Breast epithelium (tissue), 4 donors: Measurements from ENCODE around the gene NEK4. TPM values are rescaled to one million over a fixed set of nuclear protein-coding genes. Genes with fewer than 3 reads are reported as not detected.

ENCODE experiments used
- DNase-seq, 2 donors: peaks; one replicate each; pipeline ENCODE4 v3.0.0-alpha.2; 2019; ENCODE audit warnings: low spot score in 2 of 2
- H3K27ac ChIP-seq, 2 donors: fragments of 200-600 bp; sonication (generic) in 1 of 2; one replicate each; pipeline ENCODE4 v1.5.1; 2016 to 2019; ENCODE audit warnings: mild to moderate bottlenecking in 1 of 2
- H3K27me3 ChIP-seq, 2 donors: fragments of 200-600 bp; sonication (generic) in 1 of 2; one replicate each; pipeline versions ENCODE4 v1.5.1 to v1.6.0; 2017 to 2019; ENCODE audit warnings: control low read depth in 1 of 2, mild to moderate bottlenecking in 1 of 2
- H3K36me3 ChIP-seq: fragments of 200-600 bp; one replicate; pipeline ENCODE4 v1.5.1; 2019
- H3K4me1 ChIP-seq, 2 donors: fragments of 200-600 bp; sonication (generic); one replicate each; pipeline ENCODE4 v1.5.1; 2016 to 2019; ENCODE audit warnings: control low read depth in 1 of 2
- H3K4me3 ChIP-seq, 3 donors: fragments of 200-600 bp; sonication (generic); 1 replicate in 2 of 3; 2 replicates in 1 of 3; pipeline ENCODE4 v1.5.1; 2016 to 2019; ENCODE audit warnings: mild to moderate bottlenecking in 3 of 3, moderate library complexity in 2 of 3
- H3K9me3 ChIP-seq, 2 donors: fragments of 200-600 bp; sonication (generic) in 1 of 2; one replicate each; pipeline ENCODE4 v1.5.1; 2016 to 2019; ENCODE audit warnings: control low read depth in 1 of 2
- POLR2A ChIP-seq: fragments of 450-650 bp; IDR thresholded peaks from one replicate; pipeline ENCODE4 v1.6.1; 2016; ENCODE audit warnings: antibody characterized with exemption, mild to moderate bottlenecking, moderate library complexity
- POLR2AphosphoS5 ChIP-seq, 3 donors: sonication (generic); formaldehyde crosslinking; IDR thresholded peaks; one replicate each; pipeline ENCODE4 v1.6.1; 2017; ENCODE audit warnings: antibody characterized with exemption in 3 of 3
- intact Hi-C: fragments of 100-400 bp; cut with DNase I; formaldehyde crosslinking; loops from one replicate; pipeline ENCODE4 v1.15.1; 2023; ENCODE audit warnings: low total_unique reads
- total RNA-seq, 3 donors: library from RNA; depleted of rRNA; stranded (reverse); fragments of >200 nt; gene quantifications; one replicate each; pipeline ENCODE4 v1.1.0, GENCODE V29; 2016
- TF ChIP-seq, protein P1 (sequence below), 3 donors: fragments of 450-650 bp; IDR thresholded peaks; one replicate each; pipeline ENCODE4 v1.5.1; 2016 to 2017; ENCODE audit warnings: antibody characterized with exemption in 3 of 3, mild to moderate bottlenecking in 3 of 3, moderate library complexity in 3 of 3

NEK4 gene
- total RNA-seq, 3 donors from 2014 or later, result 16.5 to 32.4 (median 30.0) TPM

- Histone ChIP-seq H3K27ac (no peak overlapping the region), H3K4me1 (no peaks in the 10 kb centered on the region), H3K36me3 (no peaks in the 10 kb centered on the region), H3K4me3 (no peak overlapping the region), H3K27me3 (no peaks in the 10 kb centered on the region), H3K9me3 (no peaks in the 10 kb centered on the region)
- intact Hi-C loops, result no loop called here
- DNase-seq, result no peak
- TF ChIP-seq, protein P1, sequence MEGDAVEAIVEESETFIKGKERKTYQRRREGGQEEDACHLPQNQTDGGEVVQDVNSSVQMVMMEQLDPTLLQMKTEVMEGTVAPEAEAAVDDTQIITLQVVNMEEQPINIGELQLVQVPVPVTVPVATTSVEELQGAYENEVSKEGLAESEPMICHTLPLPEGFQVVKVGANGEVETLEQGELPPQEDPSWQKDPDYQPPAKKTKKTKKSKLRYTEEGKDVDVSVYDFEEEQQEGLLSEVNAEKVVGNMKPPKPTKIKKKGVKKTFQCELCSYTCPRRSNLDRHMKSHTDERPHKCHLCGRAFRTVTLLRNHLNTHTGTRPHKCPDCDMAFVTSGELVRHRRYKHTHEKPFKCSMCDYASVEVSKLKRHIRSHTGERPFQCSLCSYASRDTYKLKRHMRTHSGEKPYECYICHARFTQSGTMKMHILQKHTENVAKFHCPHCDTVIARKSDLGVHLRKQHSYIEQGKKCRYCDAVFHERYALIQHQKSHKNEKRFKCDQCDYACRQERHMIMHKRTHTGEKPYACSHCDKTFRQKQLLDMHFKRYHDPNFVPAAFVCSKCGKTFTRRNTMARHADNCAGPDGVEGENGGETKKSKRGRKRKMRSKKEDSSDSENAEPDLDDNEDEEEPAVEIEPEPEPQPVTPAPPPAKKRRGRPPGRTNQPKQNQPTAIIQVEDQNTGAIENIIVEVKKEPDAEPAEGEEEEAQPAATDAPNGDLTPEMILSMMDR (IDR thresholded peaks at IDR 0.05), result no peak
- TF ChIP-seq POLR2AphosphoS5 (IDR thresholded peaks at IDR 0.05) (no peak), POLR2A (no peak)
Observed at GRCh38 chr3:52763466-52763865, 7.3 kb downstream of the NEK4 start.

DNA sequence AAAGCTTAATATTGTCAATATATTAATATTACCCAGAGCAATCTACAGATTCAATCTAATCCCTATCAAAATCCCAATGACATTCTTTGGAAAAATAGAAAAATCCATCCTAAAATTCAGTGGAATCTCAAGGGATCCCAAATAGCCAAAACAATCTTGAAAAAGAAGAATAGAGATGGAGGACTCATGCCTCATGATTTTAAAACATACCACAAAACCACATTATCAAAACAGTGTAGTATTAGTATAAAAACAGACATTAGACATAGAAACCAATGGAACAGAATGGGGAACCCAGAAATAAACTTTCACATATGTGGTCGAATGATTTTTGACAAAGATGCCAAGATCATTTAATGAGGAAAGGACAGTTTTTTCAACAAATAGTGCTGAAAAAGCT, 14.6 kb downstream of the NEK4 start:
- Histone ChIP-seq H3K27ac (no peak overlapping the region), H3K4me1 (no peaks in the 10 kb centered on the region), H3K9me3 (no peaks in the 10 kb centered on the region), H3K4me3 (no peak overlapping the region), H3K36me3 (no peaks in the 10 kb centered on the region), H3K27me3 (no peaks in the 10 kb centered on the region)
- no peak for DNase-seq
- intact Hi-C loops, result no loop called here
- TF ChIP-seq, protein P1 (IDR thresholded peaks at IDR 0.05), result no peak
- TF ChIP-seq POLR2AphosphoS5 (IDR thresholded peaks at IDR 0.05) (no peak), POLR2A (no peak)

GRCh38 chr3:52754373-52754772, 16.4 kb downstream of the NEK4 start:
- intact Hi-C loops, result no loop called here
- peaks cover 7% of the 10 kb centered on the region for H3K36me3 ChIP-seq
- H3K4me1 ChIP-seq, result no peaks in the 10 kb centered on the region
- H3K27me3 ChIP-seq, result no peaks in the 10 kb centered on the region
- no peak for DNase-seq
- TF ChIP-seq POLR2A (no peak), POLR2AphosphoS5 (IDR thresholded peaks at IDR 0.05) (no peak)
- TF ChIP-seq, protein P1 (IDR thresholded peaks at IDR 0.05), result no peak
- H3K27ac ChIP-seq, result no peak overlapping the region
- H3K9me3 ChIP-seq, result no peaks in the 10 kb centered on the region
- no peak overlapping the region for H3K4me3 ChIP-seq

- intact Hi-C loops, result no loop called here
- no peaks in the 10 kb centered on the region for H3K27me3 ChIP-seq
- H3K9me3 ChIP-seq, result no peaks in the 10 kb centered on the region
- peaks cover 7% of the 10 kb centered on the region for H3K36me3 ChIP-seq
- no peak overlapping the region for H3K27ac ChIP-seq
- no peak for DNase-seq
- TF ChIP-seq POLR2AphosphoS5 (IDR thresholded peaks at IDR 0.05), result no peak
- H3K4me3 ChIP-seq, result no peak overlapping the region
- no peaks in the 10 kb centered on the region for H3K4me1 ChIP-seq
Observed at GRCh38 chr3:52752045-52752660, 18.6 kb downstream of the NEK4 start.

DNA sequence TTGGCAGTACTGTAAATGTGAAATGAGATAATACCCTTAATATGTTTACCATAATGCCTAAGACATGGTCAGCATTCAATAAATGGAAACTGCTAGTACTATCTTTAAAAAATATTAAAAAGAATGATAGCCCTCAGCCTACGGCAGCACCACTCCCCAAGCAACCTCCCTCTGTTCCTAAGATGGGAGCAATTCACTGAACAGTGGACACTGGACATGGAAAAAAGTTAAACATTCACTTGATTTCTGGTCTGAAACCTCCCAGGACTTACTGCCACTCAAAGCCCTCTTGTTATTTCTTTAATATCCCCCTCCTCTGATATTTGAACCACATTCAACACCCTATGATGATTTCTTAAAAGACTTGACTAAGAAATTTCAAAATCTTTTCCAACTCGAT, 27.0 kb downstream of the NEK4 start:
- Histone ChIP-seq H3K4me3 (no peak overlapping the region), H3K27ac (no peak overlapping the region), H3K4me1 (no peaks in the 10 kb centered on the region), H3K36me3 (no peaks in the 10 kb centered on the region), H3K27me3 (no peaks in the 10 kb centered on the region), H3K9me3 (no peaks in the 10 kb centered on the region)
- intact Hi-C loops, result no loop called here
- no peak for TF ChIP-seq POLR2AphosphoS5 (IDR thresholded peaks at IDR 0.05)
- no peak for DNase-seq

DNA sequence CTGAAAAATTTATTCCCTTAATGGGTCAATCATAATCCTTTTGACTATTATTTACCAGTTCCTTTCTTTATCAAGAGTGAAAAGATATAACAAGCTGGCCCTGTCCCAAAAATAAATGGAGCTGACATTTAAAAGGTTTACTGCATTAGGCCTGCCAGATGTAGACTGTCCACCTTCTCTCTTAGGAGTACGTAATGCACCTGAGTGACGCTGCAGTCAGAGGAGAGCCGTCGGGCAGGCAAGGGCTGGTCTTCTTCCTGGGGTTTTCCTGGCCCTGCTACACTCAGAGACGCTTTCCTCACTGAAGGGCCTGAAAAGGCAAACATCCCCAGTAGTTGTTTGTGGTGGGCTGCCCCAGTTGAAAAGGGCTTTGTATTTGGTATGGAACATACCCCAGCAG, 27.6 kb downstream of the NEK4 start:
- TF ChIP-seq, protein P1 (IDR thresholded peaks at IDR 0.05), result no peak
- TF ChIP-seq POLR2A, result no peak
- TF ChIP-seq POLR2AphosphoS5 (IDR thresholded peaks at IDR 0.05), result no peak
- H3K27ac ChIP-seq, result no peak overlapping the region
- intact Hi-C loops, result no loop called here
- no peaks in the 10 kb centered on the region for H3K4me1 ChIP-seq
- H3K36me3 ChIP-seq, result no peaks in the 10 kb centered on the region
- no peak overlapping the region for H3K4me3 ChIP-seq
- no peak for DNase-seq
- no peaks in the 10 kb centered on the region for H3K27me3 ChIP-seq
- no peaks in the 10 kb centered on the region for H3K9me3 ChIP-seq
